ENCODE data around the gene CABCOCO1.

CABCOCO1 gene, protein sequence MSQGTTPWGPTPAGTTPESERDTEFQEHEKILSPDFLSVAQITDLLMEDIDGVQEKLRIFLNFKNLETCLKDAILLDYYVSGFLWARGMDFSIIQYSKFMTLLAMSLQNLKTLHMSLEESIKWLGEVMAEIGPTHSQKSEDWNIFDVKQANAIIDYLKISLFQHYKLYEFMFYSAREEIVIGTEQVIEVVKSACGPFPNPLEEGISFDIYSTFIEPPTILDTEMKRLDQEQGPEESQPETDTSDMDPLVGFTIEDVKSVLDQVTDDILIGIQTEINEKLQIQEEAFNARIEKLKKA

DNA sequence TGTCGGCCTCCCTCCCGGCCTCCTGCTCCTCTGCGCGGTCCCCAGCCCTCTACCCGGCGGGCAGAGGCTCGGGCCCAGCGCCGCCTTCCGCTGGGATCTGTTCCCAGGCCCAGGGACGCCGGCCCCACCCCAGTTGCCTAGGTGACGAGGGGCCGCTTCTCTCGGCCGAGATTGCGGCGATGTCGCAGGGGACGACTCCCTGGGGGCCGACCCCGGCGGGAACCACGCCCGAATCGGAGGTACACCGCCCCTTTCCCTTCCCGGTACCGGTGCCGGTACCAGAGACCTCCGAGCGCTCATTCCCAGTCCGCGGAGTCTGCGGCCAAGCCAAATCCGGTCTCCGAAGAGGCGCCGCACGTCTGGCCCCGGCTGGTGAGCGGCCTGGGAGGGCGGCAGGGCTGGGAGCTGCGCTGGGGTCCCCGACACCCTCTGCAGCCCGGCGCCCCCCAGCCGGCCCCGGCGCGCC lies at the start of gene CABCOCO1:
CABCOCO1 (plus strand) TSS at position 136 of the 466 bp plus-strand sequence; CDS start at position 180, 44 bp downstream.
- Histone ChIP-seq H3K9me3 (ENCODE audit: insufficient read depth, low read length, severe bottlenecking) (no peaks in the 10 kb centered on the region), H4K20me1 (ENCODE audit: insufficient read depth, low read length) (no peaks in the 10 kb centered on the region), H3K79me2 (ENCODE audit: insufficient read depth, low read length) (no peaks in the 10 kb centered on the region), H3K4me1 (ENCODE audit: insufficient read depth, low read length) (no peaks in the 10 kb centered on the region), H2AFZ (ENCODE audit: low read depth, low read length) (no peak within 1 kb of the TSS), H3K27me3 (ENCODE audit: insufficient read depth, low read length, poor library complexity) (no peaks in the 10 kb centered on the region), H3K4me2 (ENCODE audit: insufficient read depth, low read length) (no peak within 1 kb of the TSS), H3K9ac (ENCODE audit: low read depth, low read length) (no peak within 1 kb of the TSS), H3K4me3 (ENCODE audit: low read depth in 1 of 2, low read length in 2 of 2) (no peak within 1 kb of the TSS), H3K36me3 (ENCODE audit: insufficient read depth, low read length) (no peaks in the 10 kb centered on the region), H3K27ac (ENCODE audit: low read length) (no peak within 1 kb of the TSS)
- ATAC-seq (ENCODE audit: insufficient read depth, low read depth) (no peak), DNase-seq (no peak)
- no peak for TF ChIP-seq EZH2 (IDR thresholded peaks at IDR 0.05; ENCODE audit: borderline replicate concordance, low read depth, low read length, severe bottlenecking)
- TF ChIP-seq, protein P1, sequence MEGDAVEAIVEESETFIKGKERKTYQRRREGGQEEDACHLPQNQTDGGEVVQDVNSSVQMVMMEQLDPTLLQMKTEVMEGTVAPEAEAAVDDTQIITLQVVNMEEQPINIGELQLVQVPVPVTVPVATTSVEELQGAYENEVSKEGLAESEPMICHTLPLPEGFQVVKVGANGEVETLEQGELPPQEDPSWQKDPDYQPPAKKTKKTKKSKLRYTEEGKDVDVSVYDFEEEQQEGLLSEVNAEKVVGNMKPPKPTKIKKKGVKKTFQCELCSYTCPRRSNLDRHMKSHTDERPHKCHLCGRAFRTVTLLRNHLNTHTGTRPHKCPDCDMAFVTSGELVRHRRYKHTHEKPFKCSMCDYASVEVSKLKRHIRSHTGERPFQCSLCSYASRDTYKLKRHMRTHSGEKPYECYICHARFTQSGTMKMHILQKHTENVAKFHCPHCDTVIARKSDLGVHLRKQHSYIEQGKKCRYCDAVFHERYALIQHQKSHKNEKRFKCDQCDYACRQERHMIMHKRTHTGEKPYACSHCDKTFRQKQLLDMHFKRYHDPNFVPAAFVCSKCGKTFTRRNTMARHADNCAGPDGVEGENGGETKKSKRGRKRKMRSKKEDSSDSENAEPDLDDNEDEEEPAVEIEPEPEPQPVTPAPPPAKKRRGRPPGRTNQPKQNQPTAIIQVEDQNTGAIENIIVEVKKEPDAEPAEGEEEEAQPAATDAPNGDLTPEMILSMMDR (IDR thresholded peaks at IDR 0.05; ENCODE audit: borderline replicate concordance, extremely low read depth, low read length, poor library complexity, severe bottlenecking), result no peak

DNA sequence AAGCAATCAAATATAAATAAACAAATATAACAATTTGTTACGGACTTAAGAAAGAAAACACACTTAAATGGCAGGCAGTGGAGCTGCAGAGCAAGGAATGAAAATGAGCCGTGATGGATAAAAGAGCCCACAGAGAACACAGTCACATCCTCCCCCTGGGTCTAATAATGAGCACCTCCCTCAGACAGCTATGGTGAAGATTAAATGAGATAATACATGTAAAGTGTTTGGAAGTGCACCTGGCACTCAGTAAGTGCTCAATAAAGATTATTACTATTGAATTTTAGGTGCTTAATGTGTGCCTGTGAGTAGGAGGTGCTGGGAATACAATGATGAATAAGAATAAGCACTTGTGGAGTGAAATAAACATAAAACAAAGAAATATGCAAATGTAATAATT lies 49.1 kb upstream of the CABCOCO1 start:
- H3K36me3 ChIP-seq (ENCODE audit: insufficient read depth, low read length), result no peaks in the 10 kb centered on the region
- no peaks in the 10 kb centered on the region for H3K9me3 ChIP-seq (ENCODE audit: insufficient read depth, low read length, severe bottlenecking)
- H3K79me2 ChIP-seq (ENCODE audit: insufficient read depth, low read length), result no peaks in the 10 kb centered on the region
- DNase-seq (no peak), ATAC-seq (ENCODE audit: insufficient read depth, low read depth) (no peak)
- no peak overlapping the region for H3K27ac ChIP-seq (ENCODE audit: low read length)
- no peak overlapping the region for H2AFZ ChIP-seq (ENCODE audit: low read depth, low read length)
- no peaks in the 10 kb centered on the region for H3K27me3 ChIP-seq (ENCODE audit: insufficient read depth, low read length, poor library complexity)
- no peak overlapping the region for H3K9ac ChIP-seq (ENCODE audit: low read depth, low read length)
- no peaks in the 10 kb centered on the region for H3K4me1 ChIP-seq (ENCODE audit: insufficient read depth, low read length)
- no peak overlapping the region for H3K4me2 ChIP-seq (ENCODE audit: insufficient read depth, low read length)
- H3K4me3 ChIP-seq (ENCODE audit: low read depth in 1 of 2, low read length in 2 of 2), result no peak overlapping the region
- no peaks in the 10 kb centered on the region for H4K20me1 ChIP-seq (ENCODE audit: insufficient read depth, low read length)
- no peak for TF ChIP-seq EZH2 (IDR thresholded peaks at IDR 0.05; ENCODE audit: borderline replicate concordance, low read depth, low read length, severe bottlenecking)
- TF ChIP-seq, protein P1 (IDR thresholded peaks at IDR 0.05; ENCODE audit: borderline replicate concordance, extremely low read depth, low read length, poor library complexity, severe bottlenecking), result no peak

DNA sequence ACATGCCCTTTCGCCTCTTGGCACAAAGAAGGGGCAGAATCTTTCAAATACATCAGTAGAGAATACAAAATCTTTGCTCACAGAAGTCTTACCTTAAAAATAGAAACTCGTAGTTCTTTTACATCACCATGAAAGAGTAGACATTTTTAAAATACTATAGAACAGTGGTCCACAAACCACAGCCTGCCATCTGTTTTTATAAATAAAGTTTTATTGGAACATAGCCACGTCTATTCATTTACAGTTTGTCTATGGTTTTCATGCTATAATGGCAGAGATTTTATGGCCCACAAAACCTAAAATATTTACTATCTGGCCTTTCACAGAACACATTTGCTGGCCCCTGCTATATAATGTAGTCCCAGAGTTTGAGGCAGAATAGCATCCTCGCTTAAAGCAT lies 46.1 kb upstream of the CABCOCO1 start:
- Histone ChIP-seq H3K79me2 (ENCODE audit: insufficient read depth, low read length) (no peaks in the 10 kb centered on the region), H4K20me1 (ENCODE audit: insufficient read depth, low read length) (no peaks in the 10 kb centered on the region), H3K27me3 (ENCODE audit: insufficient read depth, low read length, poor library complexity) (no peaks in the 10 kb centered on the region), H3K9ac (ENCODE audit: low read depth, low read length) (no peak overlapping the region), H3K9me3 (ENCODE audit: insufficient read depth, low read length, severe bottlenecking) (no peaks in the 10 kb centered on the region), H2AFZ (ENCODE audit: low read depth, low read length) (no peak overlapping the region), H3K4me1 (ENCODE audit: insufficient read depth, low read length) (no peaks in the 10 kb centered on the region), H3K4me3 (ENCODE audit: low read depth in 1 of 2, low read length in 2 of 2) (no peak overlapping the region), H3K27ac (ENCODE audit: low read length) (no peak overlapping the region), H3K36me3 (ENCODE audit: insufficient read depth, low read length) (no peaks in the 10 kb centered on the region), H3K4me2 (ENCODE audit: insufficient read depth, low read length) (no peak overlapping the region)
- no peak for DNase-seq
- TF ChIP-seq, protein P1 (IDR thresholded peaks at IDR 0.05; ENCODE audit: borderline replicate concordance, extremely low read depth, low read length, poor library complexity, severe bottlenecking), result no peak
- TF ChIP-seq EZH2 (IDR thresholded peaks at IDR 0.05; ENCODE audit: borderline replicate concordance, low read depth, low read length, severe bottlenecking), result no peak
- ATAC-seq (ENCODE audit: insufficient read depth, low read depth), result no peak

All from DND-41 (cell line).